Erythroblast (primary cell): ENCODE measurements around the gene SUSD6.

Source experiments
- GATA1 ChIP-seq: IDR thresholded peaks from 2 replicates; pipeline ENCODE4 v1.6.1; 2011; ENCODE audit warnings: low read depth, mild to moderate bottlenecking, control low read depth, low read length, moderate library complexity
- POLR2A ChIP-seq: IDR thresholded peaks from 2 replicates; pipeline ENCODE4 v1.6.1; 2011; ENCODE audit warnings: mild to moderate bottlenecking, low read length

- TF ChIP-seq POLR2A = no peak
- TF ChIP-seq GATA1 = no peak
Observed at GRCh38 chr14:69569859-69570258, 41.5 kb upstream of the SUSD6 start.
